HG03442 (cell line): ENCODE data around the gene TTLL13.

Experiments used
- ATAC-seq: cut with Tn5 transposase; IDR thresholded peaks from one replicate; pipeline ENCODE4 v1.9.1; 2021; ENCODE audit warnings: mild to moderate bottlenecking, moderate library complexity; ENCODE audit not compliant: unreplicated experiment

TTLL13 gene

GRCh38 chr15:90307661-90308060, 58.3 kb downstream of the TTLL13 start:
- ATAC-seq = no peak

GRCh38 chr15:90309020-90309419, 59.7 kb downstream of the TTLL13 start:
- ATAC-seq = no peak
